Panc1 (cell line): Measurements from ENCODE around the gene VAMP2.

Experiments
- CTCF ChIP-seq: fragments of 450-650 bp; IDR thresholded peaks from 2 replicates; pipeline ENCODE4 v1.5.1; 2017; ENCODE audit warnings: mild to moderate bottlenecking
- POLR2AphosphoS5 ChIP-seq: IDR thresholded peaks from 2 replicates; pipeline ENCODE4 v1.6.1; 2012; ENCODE audit warnings: mild to moderate bottlenecking, low read depth, low read length, moderate library complexity

GRCh38 chr17:8120520-8121406, 42.0 kb downstream of the VAMP2 start:
- TF ChIP-seq CTCF, result peak; percentile 53
- peak; percentile 62 for TF ChIP-seq POLR2AphosphoS5
